Measurements from ENCODE around the gene HPSE2.

The HPSE2 gene

GRCh38 chr10:98817396-98817795 is 418.3 kb downstream of the HPSE2 start:
- DNase-seq, result no peak

- no peak for DNase-seq
These were observed 420.4 kb downstream of the HPSE2 start for GRCh38 chr10:98815039-98815885.

- no peak for DNase-seq
These were observed 421.2 kb downstream of the HPSE2 start for GRCh38 chr10:98814470-98814869.

- DNase-seq, result no peak
These were observed 427.3 kb downstream of the HPSE2 start for GRCh38 chr10:98808282-98808892.

- DNase-seq, result no peak
These were observed 435.4 kb downstream of the HPSE2 start for GRCh38 chr10:98800263-98800662.

- DNase-seq, result no peak
These were observed 440.2 kb downstream of the HPSE2 start for GRCh38 chr10:98795467-98795866.

- no peak for DNase-seq
These were observed 444.8 kb downstream of the HPSE2 start for GRCh38 chr10:98790817-98791216.

GRCh38 chr10:98778277-98778759 is 457.3 kb downstream of the HPSE2 start:
- DNase-seq, result no peak

GRCh38 chr10:98758463-98758862 is 477.2 kb downstream of the HPSE2 start:
- no peak for DNase-seq

GRCh38 chr10:98748298-98748697 is 487.4 kb downstream of the HPSE2 start:
- no peak for DNase-seq

- no peak for DNase-seq
These were observed 490.0 kb downstream of the HPSE2 start for GRCh38 chr10:98745645-98746044.

- DNase-seq, result no peak
These were observed 515.1 kb downstream of the HPSE2 start for GRCh38 chr10:98720551-98720950.

GRCh38 chr10:98713586-98713985 is 522.1 kb downstream of the HPSE2 start:
- no peak for DNase-seq

GRCh38 chr10:98696516-98696915 is 539.1 kb downstream of the HPSE2 start:
- no peak for DNase-seq

- no peak for DNase-seq
These were observed 540.8 kb downstream of the HPSE2 start for GRCh38 chr10:98694883-98695282.

GRCh38 chr10:98694014-98694413 is 541.6 kb downstream of the HPSE2 start:
- no peak for DNase-seq

- no peak for DNase-seq
These were observed 548.0 kb downstream of the HPSE2 start for GRCh38 chr10:98687685-98688084.

GRCh38 chr10:98684019-98684899 is 551.4 kb downstream of the HPSE2 start:
- DNase-seq, result no peak

GRCh38 chr10:98676895-98677294 is 558.8 kb downstream of the HPSE2 start:
- no peak for DNase-seq

GRCh38 chr10:98675902-98676301 is 559.8 kb downstream of the HPSE2 start:
- DNase-seq, result no peak

GRCh38 chr10:98673171-98673782 is 562.4 kb downstream of the HPSE2 start:
- no peak for DNase-seq

- no peak for DNase-seq
These were observed 568.6 kb downstream of the HPSE2 start for GRCh38 chr10:98667081-98667480.

GRCh38 chr10:98666276-98666675 is 569.4 kb downstream of the HPSE2 start:
- DNase-seq, result no peak
